OCI-M2 (cell line): ENCODE results near the gene CLEC6A.
"Not testable (repeated sequence)": the region's sequence is repeated elsewhere in the genome, so short reads cannot be mapped to it uniquely, and the experiment has no call there.

Experiments
- DNase-seq: peaks from one replicate; lab custom pipeline; 2025; ENCODE audit not compliant: unreplicated experiment; lab: John Stamatoyannopoulos, UW

The CLEC6A gene

DNA sequence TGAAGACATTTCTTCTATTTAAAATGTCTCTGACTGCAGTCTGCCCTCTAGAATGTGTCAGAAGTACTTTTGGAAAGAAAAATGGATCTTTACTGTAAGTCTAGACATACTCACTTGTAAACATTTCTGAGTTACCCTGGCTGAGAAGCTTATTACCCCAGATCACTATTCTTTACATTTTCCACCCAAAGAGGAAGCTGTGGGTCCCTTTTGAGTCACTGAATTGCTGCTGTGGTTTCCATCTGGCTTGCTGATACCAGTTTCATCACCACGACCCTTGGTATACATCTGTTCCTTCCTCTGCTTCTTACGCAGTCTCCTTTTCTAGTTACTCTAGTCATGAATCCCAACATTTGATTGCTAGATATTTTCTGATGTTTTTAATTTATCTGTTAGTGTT, 37.3 kb downstream of the CLEC6A start:
- DNase-seq: no peak

DNA sequence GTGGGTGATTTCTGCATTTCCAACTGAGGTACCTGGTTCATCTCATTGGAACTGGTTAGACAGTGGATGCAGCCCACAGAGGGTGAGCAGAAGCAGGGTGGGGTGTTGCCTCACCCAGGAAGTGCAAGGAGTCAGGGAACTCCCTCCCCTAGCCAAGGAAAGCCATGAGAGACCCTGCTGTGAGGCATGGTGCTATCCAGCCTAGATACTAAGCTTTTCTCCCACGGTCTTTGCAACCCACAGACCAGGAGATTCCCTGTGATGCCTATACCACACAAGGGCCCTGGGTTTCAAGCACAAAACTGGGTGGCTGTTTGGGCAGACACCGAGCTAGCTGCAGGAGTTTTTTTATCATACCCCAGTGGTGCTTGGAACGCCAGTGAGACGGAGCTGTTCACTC, 39.9 kb downstream of the CLEC6A start:
- not testable (repeated sequence) for DNase-seq

DNA sequence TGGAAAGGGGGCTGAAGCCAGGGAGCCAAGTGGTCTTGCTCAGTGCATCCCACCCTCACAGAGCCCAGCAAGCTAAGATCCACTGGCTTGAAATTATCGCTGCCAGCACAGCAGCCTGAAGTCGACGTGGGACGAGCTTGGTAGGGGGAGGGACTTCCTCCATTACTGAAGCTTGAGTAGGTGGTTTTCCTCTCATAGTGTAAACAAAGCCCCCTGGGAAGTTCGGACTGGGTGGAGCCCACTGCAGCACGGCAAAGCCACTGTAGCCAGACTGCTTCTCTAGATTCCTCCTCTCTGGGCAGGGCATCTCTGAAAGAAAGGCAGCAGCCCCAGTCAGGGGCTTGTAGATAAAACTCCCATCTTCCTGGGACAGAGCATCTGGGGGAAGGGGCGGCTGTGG, 40.3 kb downstream of the CLEC6A start:
- DNase-seq: not testable (repeated sequence)

DNA sequence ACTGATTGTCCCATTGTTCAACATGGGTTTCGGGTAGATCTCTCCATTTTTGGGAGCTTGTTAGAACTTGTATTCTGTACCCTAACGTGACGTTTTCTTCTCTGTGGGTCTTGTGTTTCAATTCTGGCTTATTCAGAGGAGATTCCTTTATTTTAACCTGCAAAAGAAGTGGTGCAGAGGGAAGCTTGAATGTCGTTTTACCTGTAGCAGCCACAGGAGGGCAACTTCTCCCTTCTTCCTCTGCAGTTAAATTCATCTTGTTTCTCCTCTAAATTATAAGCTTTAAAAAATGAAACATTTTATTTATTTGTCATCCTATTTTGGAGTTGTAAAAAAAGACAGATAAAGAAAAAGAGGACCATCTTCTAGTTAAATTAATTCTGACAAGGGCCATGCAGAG, 43.9 kb downstream of the CLEC6A start:
- no peak for DNase-seq

DNA sequence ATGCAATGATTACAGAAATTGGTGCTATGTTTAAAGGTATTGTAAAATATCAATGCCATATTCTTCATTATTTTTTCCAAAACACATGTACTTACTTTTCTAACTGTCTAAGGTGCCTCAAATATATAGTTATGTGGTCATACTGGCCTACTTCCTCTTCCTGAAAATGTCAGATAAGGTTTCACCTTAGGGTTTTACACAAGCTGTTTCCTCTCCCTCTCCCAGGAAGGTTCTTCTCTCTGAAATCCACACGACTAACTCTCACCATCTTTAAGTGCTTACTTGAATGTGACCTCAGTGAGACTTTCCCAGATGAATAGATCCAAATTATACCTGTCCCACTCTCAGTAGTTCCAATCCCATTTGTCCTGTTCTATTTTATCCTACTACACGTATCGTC, 46.0 kb downstream of the CLEC6A start:
- DNase-seq: no peak

DNA sequence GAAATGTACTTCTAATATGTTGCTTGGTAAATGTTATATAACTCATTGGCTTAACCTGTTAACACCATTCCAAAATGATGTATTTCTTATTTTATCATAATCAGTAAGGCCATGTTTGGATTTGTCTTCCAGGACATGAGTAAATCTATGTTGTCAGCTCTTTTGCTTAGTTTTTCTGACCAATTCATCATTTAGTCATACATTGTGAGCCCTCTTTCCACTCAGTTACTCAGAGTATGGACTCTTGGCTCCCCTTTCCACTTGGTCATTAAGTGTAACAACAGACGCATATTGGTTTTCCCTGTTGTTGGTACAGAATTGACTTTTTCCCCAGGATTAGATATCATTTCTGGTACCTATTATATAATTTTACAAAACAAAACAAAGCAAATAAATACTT, 48.6 kb downstream of the CLEC6A start:
- no peak for DNase-seq

DNA sequence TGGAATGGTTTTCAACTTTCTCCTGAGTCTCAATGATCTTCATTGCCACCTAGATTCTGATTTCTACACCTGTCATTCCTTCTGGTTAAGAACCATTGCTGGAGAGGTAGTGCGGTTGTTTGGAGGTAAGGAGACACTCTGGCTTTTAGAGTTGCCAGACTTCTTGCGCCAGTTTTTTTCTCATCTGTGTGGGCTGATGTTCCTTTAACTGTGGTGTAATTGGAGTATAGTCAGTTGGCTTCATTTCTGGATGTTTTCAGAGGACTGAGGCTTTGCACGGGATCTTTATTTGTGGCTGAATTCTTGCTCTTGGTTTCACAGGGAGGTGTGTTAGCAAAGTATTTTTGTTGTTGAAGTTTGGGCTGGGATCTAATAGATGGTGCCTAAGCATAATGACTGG, 51.8 kb downstream of the CLEC6A start:
- DNase-seq: no peak

DNA sequence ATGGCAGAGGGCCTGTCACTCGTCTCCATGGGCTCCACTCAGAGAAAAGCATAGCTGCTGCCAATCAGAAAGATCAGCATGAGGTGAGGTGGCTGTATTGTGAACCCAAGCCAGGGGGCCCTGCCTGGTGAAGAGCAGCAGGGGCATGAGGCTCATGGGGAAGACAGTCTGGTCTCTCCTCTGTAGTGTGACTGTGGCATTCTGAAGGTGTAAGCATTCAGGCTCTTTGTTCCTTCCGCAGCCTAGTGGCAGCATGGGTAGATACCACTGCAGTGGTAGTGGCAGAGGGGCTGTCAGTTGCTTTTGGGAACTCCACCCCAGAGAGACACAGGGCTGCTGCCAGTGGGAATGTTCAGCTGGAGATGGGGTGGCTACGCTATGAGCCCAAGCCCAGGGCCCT, 52.5 kb downstream of the CLEC6A start:
- no peak for DNase-seq

DNA sequence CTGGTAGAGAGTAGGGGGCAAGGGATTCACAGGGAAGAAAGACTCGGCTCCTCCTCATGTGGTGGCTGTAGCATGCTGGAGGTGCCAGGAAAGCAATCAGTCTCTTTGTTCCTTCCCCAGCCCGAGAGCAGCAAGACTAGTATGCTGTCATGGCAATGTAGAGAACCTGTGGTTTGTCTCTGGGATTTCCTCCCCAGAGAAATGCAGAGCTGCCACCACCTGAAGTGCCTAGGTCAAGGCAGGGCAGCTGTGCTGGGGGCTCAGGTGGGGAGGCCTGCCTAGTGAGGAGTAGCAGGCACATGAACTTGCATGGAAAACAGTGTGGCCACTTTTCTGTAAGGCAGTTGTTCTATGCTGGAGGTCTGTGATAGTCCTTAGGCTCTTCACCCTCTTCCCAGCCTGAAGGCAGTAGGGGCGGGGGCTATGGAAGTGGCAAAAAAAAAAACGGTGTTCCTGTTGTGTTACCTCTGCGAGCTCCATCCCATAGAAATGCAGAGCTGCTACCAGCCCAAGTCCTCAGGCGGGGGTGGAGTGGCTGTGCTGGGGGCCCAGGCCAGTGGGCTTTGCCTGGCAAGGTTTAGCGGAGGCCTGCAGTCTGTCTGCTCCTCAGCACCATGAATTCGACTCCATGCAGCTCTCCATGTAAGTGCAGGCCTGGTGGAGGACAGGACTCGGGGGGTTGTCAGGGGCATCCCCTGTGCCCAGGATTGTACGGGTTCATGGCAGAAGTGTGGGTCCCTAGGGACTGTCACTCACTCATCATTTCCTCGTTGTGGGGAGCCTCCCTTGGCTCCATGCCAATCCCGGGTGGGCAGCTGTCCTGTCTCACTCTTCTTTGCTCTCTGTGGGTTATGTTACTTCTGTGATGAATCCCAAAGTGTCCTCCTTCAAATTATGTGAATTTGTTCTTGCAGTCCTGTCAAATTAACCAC, 53.4 kb downstream of the CLEC6A start:
- DNase-seq: no peak

DNA sequence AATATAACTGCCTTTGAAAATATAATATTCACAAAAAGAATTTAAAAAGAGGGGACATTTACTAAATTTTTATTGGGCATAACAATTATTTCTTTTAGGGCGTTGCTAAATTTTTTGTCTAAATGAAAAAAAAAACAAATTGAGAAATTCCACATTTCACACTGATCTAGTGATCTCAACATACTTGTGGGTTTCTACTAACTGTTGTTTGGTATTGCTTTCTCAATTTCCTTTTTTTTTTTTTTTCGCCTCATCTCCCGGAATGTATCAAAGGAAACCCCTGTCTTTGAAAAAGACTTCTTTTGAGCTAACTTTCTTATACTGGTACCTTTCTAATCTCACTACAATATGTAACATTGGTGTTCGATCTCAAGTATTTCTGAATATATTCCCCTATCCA, 57.5 kb downstream of the CLEC6A start, which contains the start of gene CLEC4D:
TSS of gene CLEC4D (plus strand) at position 248 of the 400 bp plus-strand sequence. CDS start 230 bp downstream, outside the sequence.
- no peak for DNase-seq

DNA sequence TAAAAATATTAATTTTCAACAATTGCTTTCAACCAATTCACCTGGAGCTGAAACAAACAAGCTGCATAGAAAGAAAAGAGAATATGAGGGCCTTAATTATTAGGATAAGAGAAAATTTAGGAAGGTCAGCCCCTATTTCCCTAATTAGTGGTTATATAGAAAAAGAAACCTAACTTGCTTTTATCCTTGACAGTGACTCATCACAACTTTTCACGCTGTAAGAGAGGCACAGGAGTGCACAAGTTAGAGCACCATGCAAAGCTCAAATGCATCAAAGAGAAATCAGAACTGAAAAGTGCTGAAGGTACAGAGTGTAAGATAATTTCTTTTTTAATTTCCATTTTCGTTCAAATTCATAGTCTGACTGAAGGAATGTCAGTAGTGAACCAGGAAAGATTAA, 62.2 kb downstream of the CLEC6A start:
- DNase-seq: no peak

DNA sequence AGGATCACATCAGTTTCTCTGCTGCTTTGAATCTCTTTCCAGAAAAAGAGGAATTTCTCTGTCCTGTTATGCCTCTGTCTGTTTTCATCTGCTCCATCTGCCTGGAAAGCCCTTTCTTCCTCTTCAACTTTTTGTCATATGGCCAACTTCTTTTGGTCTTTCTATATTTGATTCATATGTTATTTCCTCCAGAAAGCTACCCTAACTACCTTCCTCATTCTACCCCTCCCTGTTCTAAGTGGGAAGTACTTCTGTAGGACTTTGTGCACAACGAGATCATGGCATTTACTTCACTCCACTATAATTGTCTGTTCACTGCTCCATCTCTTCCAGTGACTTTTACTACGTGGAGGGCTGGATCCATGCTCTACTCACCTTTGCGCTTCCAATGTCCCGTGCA, 63.4 kb downstream of the CLEC6A start:
- no peak for DNase-seq

DNA sequence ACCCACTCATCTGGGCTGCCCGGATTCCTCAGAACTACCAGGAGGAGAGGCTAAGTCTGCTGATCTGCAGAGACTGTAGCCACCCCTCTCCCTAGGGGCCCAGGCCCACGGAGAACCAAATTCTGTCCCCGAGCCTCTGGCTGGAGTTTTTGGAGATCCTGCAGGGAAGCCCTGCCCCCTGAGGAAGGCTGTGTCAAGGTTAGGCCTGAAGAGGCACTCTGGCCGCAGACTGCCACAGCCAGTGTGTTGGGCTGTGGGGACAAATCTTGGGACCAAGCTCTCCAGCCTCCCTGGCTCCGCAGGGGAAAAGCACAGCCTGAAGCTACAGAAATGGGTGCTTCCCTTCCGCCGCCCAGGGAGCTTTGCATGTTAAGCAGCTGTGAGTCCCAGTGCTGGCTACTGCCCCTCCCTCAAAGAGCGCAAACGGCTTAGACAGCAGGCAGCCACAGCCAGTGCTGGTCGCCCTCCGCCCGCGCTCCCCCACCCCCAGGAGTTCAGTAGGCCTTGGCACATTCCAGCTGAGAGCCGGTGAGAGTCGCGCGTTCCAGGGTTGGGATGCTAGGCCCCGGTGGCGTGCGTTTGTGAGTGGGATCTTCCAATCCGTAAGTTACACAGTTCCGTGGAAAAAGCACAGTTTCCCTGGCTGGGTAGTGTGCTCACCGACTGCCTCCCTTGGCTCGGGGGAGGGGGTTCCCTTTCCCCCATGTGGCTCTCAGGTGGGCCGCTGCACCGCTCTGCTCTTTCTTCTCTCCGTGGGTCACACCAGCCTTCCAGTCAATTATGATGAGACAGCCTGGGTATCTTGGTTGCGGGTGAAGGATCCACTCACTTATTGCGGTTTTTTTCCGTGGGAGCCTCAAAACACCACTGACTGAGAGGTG, 71.7 kb downstream of the CLEC6A start:
- DNase-seq: no peak
